Measurements from ENCODE around the gene JPH2.
A peak's percentile ranks its signal among the peaks of the same experiment; 100 is the strongest.

Gene JPH2

GRCh38 chr20:44080646-44081267 is 106.2 kb downstream of the JPH2 start:
- peak; percentile 57 to 66 for DNase-seq (ENCODE audit: low read depth in 2 of 2, low spot score in 1 of 2)

GRCh38 chr20:44080064-44080463 is 106.9 kb downstream of the JPH2 start:
- no peak for DNase-seq (ENCODE audit: low read depth in 2 of 2, low spot score in 1 of 2)

- DNase-seq (ENCODE audit: low read depth in 2 of 2, low spot score in 1 of 2): no peak
Measured at GRCh38 chr20:44079291-44079690, 107.7 kb downstream of the JPH2 start.

- no peak for DNase-seq (ENCODE audit: low read depth in 2 of 2, low spot score in 1 of 2)
Measured at GRCh38 chr20:44075950-44076232, 111.1 kb downstream of the JPH2 start.

GRCh38 chr20:44075191-44075949 is 111.6 kb downstream of the JPH2 start:
- DNase-seq (ENCODE audit: low read depth in 2 of 2, low spot score in 1 of 2): no peak

GRCh38 chr20:44074252-44075151 is 112.5 kb downstream of the JPH2 start:
- no peak for DNase-seq (ENCODE audit: low read depth in 2 of 2, low spot score in 1 of 2)

- no peak for DNase-seq (ENCODE audit: low read depth in 2 of 2, low spot score in 1 of 2)
Measured at GRCh38 chr20:44073675-44074071, 113.3 kb downstream of the JPH2 start.

GRCh38 chr20:44073011-44073674 is 113.8 kb downstream of the JPH2 start:
- no peak for DNase-seq (ENCODE audit: low read depth in 2 of 2, low spot score in 1 of 2)

GRCh38 chr20:44072384-44072783 is 114.6 kb downstream of the JPH2 start:
- DNase-seq (ENCODE audit: low read depth in 2 of 2, low spot score in 1 of 2): no peak

- no peak for DNase-seq (ENCODE audit: low read depth in 2 of 2, low spot score in 1 of 2)
Measured at GRCh38 chr20:44071526-44072111, 115.4 kb downstream of the JPH2 start.

- no peak for DNase-seq (ENCODE audit: low read depth in 2 of 2, low spot score in 1 of 2)
Measured at GRCh38 chr20:44071057-44071456, 115.9 kb downstream of the JPH2 start.

- no peak for DNase-seq (ENCODE audit: low read depth in 2 of 2, low spot score in 1 of 2)
Measured at GRCh38 chr20:44070139-44070900, 116.7 kb downstream of the JPH2 start.

GRCh38 chr20:44069203-44070011 is 117.6 kb downstream of the JPH2 start:
- peak; percentile 17 to 31 for DNase-seq (ENCODE audit: low read depth in 2 of 2, low spot score in 1 of 2)

GRCh38 chr20:44068316-44069201 is 118.4 kb downstream of the JPH2 start:
- DNase-seq (ENCODE audit: low read depth in 2 of 2, low spot score in 1 of 2): no peak

- no peak for DNase-seq (ENCODE audit: low read depth in 2 of 2, low spot score in 1 of 2)
Measured at GRCh38 chr20:44067650-44068081, 119.3 kb downstream of the JPH2 start.

GRCh38 chr20:44066645-44067606 is 120.1 kb downstream of the JPH2 start:
- DNase-seq (ENCODE audit: low read depth in 2 of 2, low spot score in 1 of 2): no peak
